PFSK-1 (cell line): ENCODE data around the gene SMNDC1.

ENCODE experiments used
- FOXP2 ChIP-seq: optimal IDR thresholded peaks from 2 replicates; pipeline ENCODE3; 2011; ENCODE audit warnings: borderline replicate concordance, control low read depth, inconsistent platforms; ENCODE audit not compliant: insufficient read depth; ENCODE audit errors: extremely low read length, extremely low read depth
- POLR2AphosphoS5 ChIP-seq: IDR thresholded peaks from 2 replicates; pipeline ENCODE4 v1.6.1; 2012; ENCODE audit warnings: low read depth, mild to moderate bottlenecking, control low read depth, low read length, moderate library complexity
- SIN3A ChIP-seq: IDR thresholded peaks from 2 replicates; pipeline ENCODE4 v1.6.1; 2012; ENCODE audit warnings: mild to moderate bottlenecking, low read length, moderate library complexity, borderline replicate concordance; ENCODE audit not compliant: insufficient read depth
- TAF1 ChIP-seq: IDR thresholded peaks from 2 replicates; pipeline ENCODE4 v1.6.1; 2012; ENCODE audit warnings: low read length, control low read depth, borderline replicate concordance; ENCODE audit not compliant: insufficient read depth
- TF ChIP-seq, protein P1 (sequence below), 2 experiments: IDR thresholded peaks; 2 replicates each; pipeline versions ENCODE4 v1.6.1 to v1.8.0; 2011 to 2012; ENCODE audit warnings: low read depth in 2 of 2, low read length in 2 of 2, control low read depth in 1 of 2, inconsistent platforms in 1 of 2, mild to moderate bottlenecking in 1 of 2, moderate library complexity in 1 of 2; ENCODE audit not compliant: insufficient read depth in 1 of 2

The SMNDC1 gene

DNA sequence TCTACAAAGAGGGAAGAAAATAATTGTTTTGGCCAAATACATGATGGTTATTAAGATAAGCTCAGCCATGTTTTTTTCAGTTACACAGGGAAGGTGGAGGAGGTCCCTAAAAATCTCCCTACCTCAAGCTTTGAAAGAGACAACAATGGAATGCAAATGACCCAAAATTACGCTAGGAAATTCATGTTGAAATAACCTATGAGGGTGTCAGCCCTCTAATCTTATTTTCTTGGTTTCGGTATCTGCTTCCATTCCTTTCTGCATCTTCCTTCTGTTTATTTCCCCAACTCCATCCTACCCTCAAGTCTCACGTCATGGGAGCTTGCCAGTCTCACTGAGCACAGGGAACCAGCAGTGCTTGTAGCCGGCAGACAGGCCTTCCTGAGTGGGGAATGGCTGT lies 40.6 kb upstream of the SMNDC1 start:
- TF ChIP-seq TAF1 (no peak), POLR2AphosphoS5 (no peak), FOXP2 (no peak), SIN3A (no peak)
- TF ChIP-seq, protein P1, sequence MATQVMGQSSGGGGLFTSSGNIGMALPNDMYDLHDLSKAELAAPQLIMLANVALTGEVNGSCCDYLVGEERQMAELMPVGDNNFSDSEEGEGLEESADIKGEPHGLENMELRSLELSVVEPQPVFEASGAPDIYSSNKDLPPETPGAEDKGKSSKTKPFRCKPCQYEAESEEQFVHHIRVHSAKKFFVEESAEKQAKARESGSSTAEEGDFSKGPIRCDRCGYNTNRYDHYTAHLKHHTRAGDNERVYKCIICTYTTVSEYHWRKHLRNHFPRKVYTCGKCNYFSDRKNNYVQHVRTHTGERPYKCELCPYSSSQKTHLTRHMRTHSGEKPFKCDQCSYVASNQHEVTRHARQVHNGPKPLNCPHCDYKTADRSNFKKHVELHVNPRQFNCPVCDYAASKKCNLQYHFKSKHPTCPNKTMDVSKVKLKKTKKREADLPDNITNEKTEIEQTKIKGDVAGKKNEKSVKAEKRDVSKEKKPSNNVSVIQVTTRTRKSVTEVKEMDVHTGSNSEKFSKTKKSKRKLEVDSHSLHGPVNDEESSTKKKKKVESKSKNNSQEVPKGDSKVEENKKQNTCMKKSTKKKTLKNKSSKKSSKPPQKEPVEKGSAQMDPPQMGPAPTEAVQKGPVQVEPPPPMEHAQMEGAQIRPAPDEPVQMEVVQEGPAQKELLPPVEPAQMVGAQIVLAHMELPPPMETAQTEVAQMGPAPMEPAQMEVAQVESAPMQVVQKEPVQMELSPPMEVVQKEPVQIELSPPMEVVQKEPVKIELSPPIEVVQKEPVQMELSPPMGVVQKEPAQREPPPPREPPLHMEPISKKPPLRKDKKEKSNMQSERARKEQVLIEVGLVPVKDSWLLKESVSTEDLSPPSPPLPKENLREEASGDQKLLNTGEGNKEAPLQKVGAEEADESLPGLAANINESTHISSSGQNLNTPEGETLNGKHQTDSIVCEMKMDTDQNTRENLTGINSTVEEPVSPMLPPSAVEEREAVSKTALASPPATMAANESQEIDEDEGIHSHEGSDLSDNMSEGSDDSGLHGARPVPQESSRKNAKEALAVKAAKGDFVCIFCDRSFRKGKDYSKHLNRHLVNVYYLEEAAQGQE (IDR thresholded peaks at IDR 0.05; ENCODE audit: insufficient read depth in 1 of 2, low read depth in 2 of 2, low read length in 2 of 2), result no peak

DNA sequence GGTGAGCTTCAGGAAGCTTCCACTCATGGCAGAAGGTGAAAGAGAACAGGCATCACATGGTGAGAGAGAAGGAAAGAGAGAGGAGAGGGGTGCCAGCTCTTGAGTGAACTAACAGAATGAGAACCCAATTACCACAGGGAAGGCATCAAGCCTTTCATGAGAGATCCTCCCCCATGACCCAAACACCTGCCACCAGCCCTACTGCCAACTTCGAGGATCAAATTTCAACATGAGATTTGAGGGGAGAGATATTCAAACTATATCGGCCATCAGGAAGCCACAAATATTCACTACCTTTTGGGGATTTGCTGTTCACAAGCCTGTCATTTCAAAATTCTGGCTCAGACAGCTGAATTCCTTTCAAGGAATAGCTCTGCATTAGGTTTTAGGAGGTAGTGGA lies 39.9 kb upstream of the SMNDC1 start:
- TF ChIP-seq, protein P1 (IDR thresholded peaks at IDR 0.05; ENCODE audit: insufficient read depth in 1 of 2, low read depth in 2 of 2, low read length in 2 of 2), result no peak
- TF ChIP-seq FOXP2 (no peak), TAF1 (no peak), POLR2AphosphoS5 (no peak), SIN3A (no peak)

DNA sequence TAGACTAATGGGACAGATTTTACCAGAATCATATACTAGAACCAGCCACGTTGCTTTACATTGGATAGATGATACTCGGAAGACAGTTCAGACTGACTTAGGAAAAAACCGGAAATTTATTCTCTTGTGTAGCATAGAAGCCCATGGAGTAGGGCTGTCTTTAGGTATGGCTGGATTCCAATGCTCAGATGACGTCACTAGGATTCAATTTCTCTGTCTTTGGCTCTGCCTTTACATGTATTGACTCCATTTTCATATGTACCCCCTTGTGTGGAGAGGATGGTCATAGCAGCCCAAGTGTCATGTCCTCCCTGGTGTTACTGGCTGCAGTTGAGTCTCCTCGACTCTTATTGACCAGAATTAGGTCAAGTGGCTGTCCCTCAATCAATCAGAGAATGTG lies 39.2 kb upstream of the SMNDC1 start:
- no peak for TF ChIP-seq FOXP2
- TF ChIP-seq, protein P1 (IDR thresholded peaks at IDR 0.05; ENCODE audit: insufficient read depth in 1 of 2, low read depth in 2 of 2, low read length in 2 of 2), result no peak

DNA sequence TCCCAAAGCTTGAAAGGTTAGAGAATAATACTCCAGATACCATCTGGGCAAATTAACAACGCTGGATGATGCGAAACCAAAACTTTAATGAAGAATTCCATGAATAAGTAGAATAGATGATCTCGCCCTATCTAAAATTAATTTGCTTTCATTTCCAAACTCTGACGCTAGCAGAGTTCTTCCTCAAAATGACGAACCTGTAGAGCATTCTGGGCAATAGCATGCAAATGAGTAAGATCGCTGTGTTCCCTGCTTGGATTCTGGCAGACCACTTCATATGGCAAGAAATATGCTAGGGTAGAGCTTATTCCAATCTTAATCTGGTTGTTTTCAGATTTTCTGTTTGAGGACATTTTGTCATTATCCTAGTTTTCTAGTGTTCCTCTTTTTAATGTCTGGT lies 36.1 kb upstream of the SMNDC1 start:
- TF ChIP-seq, protein P1 (IDR thresholded peaks at IDR 0.05; ENCODE audit: insufficient read depth in 1 of 2, low read depth in 2 of 2, low read length in 2 of 2), result no peak
- TF ChIP-seq POLR2AphosphoS5 (no peak), FOXP2 (no peak), TAF1 (no peak), SIN3A (no peak)

DNA sequence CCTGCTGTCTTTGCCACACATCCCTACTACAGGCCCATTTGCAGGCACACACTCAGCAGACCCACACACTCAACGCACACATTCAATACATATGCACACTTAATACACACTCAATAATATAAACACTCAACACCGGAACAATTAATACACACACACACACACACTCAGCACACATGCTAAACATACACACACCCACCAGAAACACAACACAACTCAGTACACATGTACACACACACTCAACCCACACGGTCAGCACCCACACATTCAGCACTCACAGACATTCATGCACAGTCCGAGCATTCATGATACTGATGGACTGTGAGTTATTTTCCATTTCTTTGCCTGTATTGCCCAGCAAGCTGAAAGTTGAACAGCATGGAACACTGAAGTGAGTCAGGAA lies 35.4 kb upstream of the SMNDC1 start:
- TF ChIP-seq FOXP2 (no peak), SIN3A (no peak), POLR2AphosphoS5 (no peak), TAF1 (no peak)
- TF ChIP-seq, protein P1 (IDR thresholded peaks at IDR 0.05; ENCODE audit: insufficient read depth in 1 of 2, low read depth in 2 of 2, low read length in 2 of 2), result no peak
